Central memory CD8-positive, alpha-beta T cell (primary cell): ENCODE measurements around the gene ATP13A2.
A peak's percentile ranks its signal among the peaks of the same experiment; 100 is the strongest.

ENCODE experiments used
- ATAC-seq: fragments of 150-1000 bp; cut with Tn5 transposase; replicated peaks from 2 replicates; pipeline ENCODE4 v1.10.0; 2022; ENCODE audit warnings: mild to moderate bottlenecking, moderate FRiP score, moderate number of reproducible peaks; ENCODE audit not compliant: poor library complexity, severe bottlenecking; ENCODE audit errors: extremely low read depth
- DNase-seq, 2 donors: peaks; one replicate each; pipeline ENCODE4 v3.0.0; 2021; ENCODE audit warnings: low spot score in 2 of 2
- H3K27ac Mint-ChIP-seq: one replicate; pipeline ENCODE4 v1.8.0; 2022; ENCODE audit warnings: low read depth, mild to moderate bottlenecking, moderate library complexity, mixed read lengths
- H3K27me3 Mint-ChIP-seq: one replicate; pipeline ENCODE4 v1.8.0; 2022; ENCODE audit warnings: mixed read lengths
- H3K36me3 Mint-ChIP-seq: one replicate; pipeline ENCODE4 v1.8.0; 2022; ENCODE audit warnings: mild to moderate bottlenecking, moderate library complexity, mixed read lengths; ENCODE audit not compliant: insufficient read depth
- H3K4me1 Mint-ChIP-seq: one replicate; pipeline ENCODE4 v1.8.0; 2022; ENCODE audit warnings: mixed read lengths
- H3K4me3 Mint-ChIP-seq: one replicate; pipeline ENCODE4 v1.8.0; 2022; ENCODE audit warnings: mild to moderate bottlenecking, moderate library complexity, mixed read lengths
- H3K9me3 Mint-ChIP-seq: one replicate; pipeline ENCODE4 v1.8.0; 2022; ENCODE audit warnings: mixed read lengths

The ATP13A2 gene

DNA sequence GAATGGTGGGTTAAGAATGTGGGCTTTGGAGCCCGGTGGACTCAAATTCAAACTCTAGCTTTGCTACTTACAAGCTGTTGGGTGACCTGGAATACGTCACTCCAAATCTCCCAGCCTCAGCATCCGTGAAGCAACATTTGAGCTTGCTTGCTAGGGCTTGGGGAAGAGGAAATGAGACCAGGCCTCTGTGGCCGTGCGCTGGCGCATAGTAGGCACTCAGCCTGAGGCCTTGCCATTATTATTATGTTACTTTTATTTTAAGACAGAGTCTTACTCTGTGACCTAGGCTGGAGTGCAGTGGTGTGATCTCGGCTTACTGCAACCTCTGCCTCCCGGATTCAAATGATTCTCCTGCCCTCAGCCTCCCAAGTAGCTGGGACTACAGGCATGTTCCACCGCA, 19.1 kb downstream of the ATP13A2 start:
- H3K4me1 Mint-ChIP-seq = no peaks in the 10 kb centered on the region
- H3K36me3 Mint-ChIP-seq = peaks cover 19% of the 10 kb centered on the region
- H3K4me3 Mint-ChIP-seq = no peak overlapping the region
- no peak for DNase-seq
- no peak overlapping the region for H3K27ac Mint-ChIP-seq
- ATAC-seq = no peak
- no peaks in the 10 kb centered on the region for H3K27me3 Mint-ChIP-seq
- no peaks in the 10 kb centered on the region for H3K9me3 Mint-ChIP-seq

DNA sequence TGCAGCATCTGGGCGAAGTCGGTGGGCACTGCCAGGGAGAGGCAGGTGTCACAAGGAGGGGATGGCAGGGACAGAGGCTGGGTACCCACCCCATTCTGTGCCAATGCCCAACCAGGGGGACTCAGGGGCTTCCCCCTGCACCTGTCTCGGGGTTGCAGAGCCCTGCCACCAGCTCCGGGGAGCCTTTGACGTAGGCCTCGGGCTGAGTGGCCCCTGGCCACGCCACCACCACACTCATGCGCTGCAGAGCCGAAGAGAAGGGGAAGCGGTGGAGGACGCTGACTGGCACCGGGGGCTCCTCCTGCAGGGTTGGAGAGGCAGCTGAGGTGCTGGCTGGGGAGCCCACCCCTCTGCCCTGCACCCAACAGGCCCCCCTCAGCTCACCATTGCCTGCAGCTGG, 19.6 kb downstream of the ATP13A2 start:
- peaks cover 19% of the 10 kb centered on the region for H3K36me3 Mint-ChIP-seq
- no peak for ATAC-seq
- no peaks in the 10 kb centered on the region for H3K4me1 Mint-ChIP-seq
- no peaks in the 10 kb centered on the region for H3K9me3 Mint-ChIP-seq
- H3K27ac Mint-ChIP-seq = no peak overlapping the region
- H3K4me3 Mint-ChIP-seq = no peak overlapping the region
- no peak for DNase-seq
- H3K27me3 Mint-ChIP-seq = no peaks in the 10 kb centered on the region

DNA sequence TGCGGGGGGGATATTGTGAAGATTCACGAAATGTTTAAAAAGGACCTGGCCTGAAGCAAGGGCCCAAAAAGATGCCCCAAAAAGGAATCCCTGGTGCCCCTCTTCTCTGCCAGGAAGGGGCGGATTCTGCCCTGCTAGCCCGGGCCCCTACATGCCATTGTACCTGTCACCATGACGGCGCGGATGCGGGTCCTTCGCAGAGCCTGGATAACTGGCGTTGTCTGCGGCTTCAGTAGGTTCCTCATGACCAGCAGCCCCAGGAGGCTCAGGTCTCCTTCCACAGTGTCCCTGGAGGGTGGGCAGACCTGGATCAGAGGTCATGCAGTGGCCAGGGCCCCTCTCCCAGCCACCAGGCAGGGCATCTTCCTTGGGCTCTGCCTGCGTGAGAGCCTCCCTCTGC, 20.2 kb downstream of the ATP13A2 start:
- ATAC-seq (no peak), DNase-seq (no peak)
- Mint-ChIP-seq H3K4me1 (no peaks in the 10 kb centered on the region), H3K36me3 (peaks cover 15% of the 10 kb centered on the region), H3K27ac (no peak overlapping the region), H3K9me3 (no peaks in the 10 kb centered on the region), H3K4me3 (no peak overlapping the region), H3K27me3 (no peaks in the 10 kb centered on the region)

GRCh38 chr1:16989676-16990391, 21.9 kb downstream of the ATP13A2 start:
- Mint-ChIP-seq H3K27ac (no peak overlapping the region), H3K9me3 (no peaks in the 10 kb centered on the region), H3K36me3 (peaks cover 11% of the 10 kb centered on the region), H3K4me3 (no peak overlapping the region), H3K4me1 (no peaks in the 10 kb centered on the region), H3K27me3 (no peaks in the 10 kb centered on the region)
- no peak for DNase-seq
- no peak for ATAC-seq

DNA sequence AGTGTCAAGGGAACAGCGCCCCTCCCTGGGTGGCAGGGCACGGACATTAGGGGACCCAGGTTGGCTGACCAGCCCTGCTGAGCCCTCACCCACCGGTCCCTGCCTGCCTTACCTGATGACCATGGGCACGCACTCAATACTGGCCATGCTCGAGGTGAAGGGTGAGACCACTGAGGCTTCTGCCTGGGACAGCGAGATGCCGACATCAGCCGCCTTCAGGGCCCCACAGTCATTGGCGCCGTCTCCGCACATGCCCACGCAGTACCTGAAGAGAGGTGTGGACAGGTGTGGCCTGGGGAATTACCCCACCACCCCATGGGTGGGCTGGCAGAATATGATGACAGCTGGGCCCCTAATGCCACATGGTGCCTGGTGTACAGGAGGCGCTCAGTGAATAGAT, 23.5 kb downstream of the ATP13A2 start:
- ATAC-seq = no peak
- H3K27ac Mint-ChIP-seq = no peak overlapping the region
- H3K27me3 Mint-ChIP-seq = peaks cover 6% of the 10 kb centered on the region
- H3K9me3 Mint-ChIP-seq = no peaks in the 10 kb centered on the region
- H3K4me1 Mint-ChIP-seq = no peaks in the 10 kb centered on the region
- no peak overlapping the region for H3K4me3 Mint-ChIP-seq
- H3K36me3 Mint-ChIP-seq = peaks cover 10% of the 10 kb centered on the region
- DNase-seq = no peak

DNA sequence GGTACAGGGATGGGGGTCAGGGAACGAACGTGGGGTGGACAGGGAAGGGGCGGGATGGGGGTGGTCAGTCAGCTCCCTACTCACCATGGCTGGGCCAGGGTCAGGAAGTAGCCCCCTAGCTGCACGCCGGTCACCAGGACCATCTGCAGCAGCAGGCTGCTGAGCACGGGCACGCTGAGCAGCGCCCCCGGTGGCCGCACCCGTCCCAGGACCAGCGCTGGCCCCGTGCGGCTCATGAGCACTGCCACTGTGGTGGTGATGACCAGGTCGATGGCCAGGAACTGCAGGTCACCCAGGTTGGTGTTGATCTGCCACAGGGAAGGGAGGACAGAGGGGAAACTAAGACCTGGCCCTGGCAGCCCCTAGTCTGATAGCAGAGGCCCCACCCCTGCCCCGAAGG, 24.8 kb downstream of the ATP13A2 start:
- peaks cover 10% of the 10 kb centered on the region for H3K36me3 Mint-ChIP-seq
- H3K4me1 Mint-ChIP-seq = no peaks in the 10 kb centered on the region
- no peak for ATAC-seq
- H3K27me3 Mint-ChIP-seq = peaks cover 12% of the 10 kb centered on the region
- no peak for DNase-seq
- H3K4me3 Mint-ChIP-seq = no peak overlapping the region
- no peaks in the 10 kb centered on the region for H3K9me3 Mint-ChIP-seq
- H3K27ac Mint-ChIP-seq = no peak overlapping the region

DNA sequence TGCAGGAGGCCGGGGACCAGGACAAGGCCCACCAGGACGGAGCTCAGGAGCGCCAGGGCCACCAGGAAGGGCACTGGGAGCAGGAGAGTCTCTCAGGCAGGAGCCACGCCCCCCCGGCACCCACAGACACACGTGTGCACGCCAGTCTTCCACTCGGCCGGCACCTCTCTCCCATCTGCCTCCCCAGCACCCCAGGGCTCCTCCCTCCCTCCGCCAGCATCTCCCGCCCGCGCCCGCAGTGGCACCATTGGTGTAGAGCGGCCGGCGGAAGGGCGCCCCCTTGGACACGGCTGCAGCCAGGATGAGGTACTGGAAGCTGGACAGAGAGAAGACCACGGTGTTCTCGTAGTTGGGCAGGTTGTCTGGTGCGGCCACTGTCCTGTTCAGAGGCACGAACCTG, 25.2 kb downstream of the ATP13A2 start:
- Mint-ChIP-seq H3K9me3 (no peaks in the 10 kb centered on the region), H3K27ac (no peak overlapping the region)

GRCh38 chr1:16986113-16986512, 25.6 kb downstream of the ATP13A2 start:
- Mint-ChIP-seq H3K27ac (no peak overlapping the region), H3K4me3 (no peak overlapping the region), H3K36me3 (peaks cover 9% of the 10 kb centered on the region), H3K9me3 (no peaks in the 10 kb centered on the region), H3K27me3 (peaks cover 19% of the 10 kb centered on the region), H3K4me1 (peaks cover 5% of the 10 kb centered on the region)
- no peak for ATAC-seq
- no peak for DNase-seq

More for the DNA sequence above, 25.2 kb downstream of the ATP13A2 start:
- Mint-ChIP-seq H3K27me3 (peaks cover 14% of the 10 kb centered on the region), H3K4me1 (peaks cover under 1% of the 10 kb centered on the region), H3K36me3 (peaks cover 10% of the 10 kb centered on the region), H3K4me3 (no peak overlapping the region)
- ATAC-seq (no peak), DNase-seq (no peak)

GRCh38 chr1:16984717-16985116, 27.0 kb downstream of the ATP13A2 start:
- peaks cover 28% of the 10 kb centered on the region for H3K27me3 Mint-ChIP-seq
- no peaks in the 10 kb centered on the region for H3K9me3 Mint-ChIP-seq
- H3K4me1 Mint-ChIP-seq = peaks cover 10% of the 10 kb centered on the region
- no peak overlapping the region for H3K27ac Mint-ChIP-seq
- ATAC-seq (no peak), DNase-seq (no peak)
- H3K4me3 Mint-ChIP-seq = no peak overlapping the region
- peaks cover 3% of the 10 kb centered on the region for H3K36me3 Mint-ChIP-seq

DNA sequence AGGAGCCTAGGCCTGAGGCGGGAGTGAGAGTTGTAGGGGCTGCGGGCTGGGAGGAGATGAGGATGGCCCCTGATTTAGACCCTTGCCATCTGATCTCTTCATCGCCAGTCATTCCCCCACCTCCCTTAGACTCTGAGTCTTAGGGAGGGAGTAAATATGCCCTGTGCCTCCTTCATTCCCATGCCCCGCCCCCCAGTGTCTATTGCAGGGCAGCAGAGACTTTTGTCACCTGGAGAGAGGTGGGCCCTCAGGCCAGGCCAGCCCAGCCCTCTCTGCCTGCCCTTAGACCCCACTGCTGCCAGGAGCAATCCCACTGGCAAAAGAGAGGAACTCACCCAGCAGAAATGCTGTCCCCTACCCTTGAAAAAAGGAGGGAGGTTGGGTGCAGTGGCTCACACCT, 28.1 kb downstream of the ATP13A2 start:
- ATAC-seq (no peak), DNase-seq (no peak)
- H3K27ac Mint-ChIP-seq = no peak overlapping the region
- peaks cover 28% of the 10 kb centered on the region for H3K27me3 Mint-ChIP-seq
- H3K4me3 Mint-ChIP-seq = no peak overlapping the region
- peaks cover 3% of the 10 kb centered on the region for H3K36me3 Mint-ChIP-seq
- H3K4me1 Mint-ChIP-seq = peaks cover 10% of the 10 kb centered on the region
- H3K9me3 Mint-ChIP-seq = no peaks in the 10 kb centered on the region

DNA sequence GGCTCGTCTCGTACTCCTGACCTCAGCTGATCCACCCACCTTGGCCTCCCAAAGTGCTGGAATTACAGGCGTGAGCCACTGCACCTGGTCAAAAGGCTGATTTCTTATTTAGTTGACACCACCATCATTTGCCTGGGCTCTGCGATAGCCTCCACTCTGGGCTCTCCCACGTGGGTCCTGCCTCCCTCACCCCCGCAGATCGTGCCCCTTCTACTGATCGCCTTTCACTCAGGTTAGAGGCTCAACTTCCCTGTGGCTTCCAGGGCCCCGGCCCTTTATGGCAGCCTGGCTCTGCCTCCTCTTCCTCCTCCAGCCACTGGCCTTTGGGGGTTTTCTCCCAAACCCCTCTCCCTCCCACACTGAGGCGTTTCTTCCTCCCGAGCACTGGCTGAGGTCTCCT, 28.8 kb downstream of the ATP13A2 start:
- ATAC-seq = no peak

GRCh38 chr1:16981269-16981849, 30.4 kb downstream of the ATP13A2 start:
- ATAC-seq (no peak), DNase-seq (no peak)
- Mint-ChIP-seq H3K9me3 (no peaks in the 10 kb centered on the region), H3K27me3 (peaks cover 28% of the 10 kb centered on the region), H3K27ac (peak overlapping the region; percentile 79), H3K4me3 (peak overlapping the region; percentile 77), H3K4me1 (peaks cover 10% of the 10 kb centered on the region), H3K36me3 (peaks cover 3% of the 10 kb centered on the region)

More for the DNA sequence above, 28.8 kb downstream of the ATP13A2 start:
- Mint-ChIP-seq H3K27ac (no peak overlapping the region), H3K9me3 (no peaks in the 10 kb centered on the region), H3K4me1 (peaks cover 10% of the 10 kb centered on the region), H3K36me3 (peaks cover 3% of the 10 kb centered on the region), H3K4me3 (no peak overlapping the region), H3K27me3 (peaks cover 28% of the 10 kb centered on the region)
- no peak for DNase-seq

- Mint-ChIP-seq H3K27me3 (peaks cover 28% of the 10 kb centered on the region), H3K9me3 (no peaks in the 10 kb centered on the region), H3K4me1 (peaks cover 10% of the 10 kb centered on the region), H3K27ac (peak within 1 kb of the TSS; percentile 79), H3K4me3 (peak within 1 kb of the TSS; percentile 77), H3K36me3 (peaks cover 3% of the 10 kb centered on the region)
- no peak for ATAC-seq
- DNase-seq = no peak
Observed at GRCh38 chr1:16980473-16981268, 31.1 kb downstream of the ATP13A2 start, which contains the start of gene MFAP2. Gene MFAP2 (minus strand): TSS chr1:16980620. CDS start chr1:16978273, 2,347 bp downstream.
